Right lung (tissue), 5 donors: ENCODE measurements around the gene RANBP3. TPM values are rescaled to one million over a fixed set of nuclear protein-coding genes. Genes with fewer than 3 reads are reported as not detected.
A peak's percentile ranks its signal among the peaks of the same experiment; 100 is the strongest.
"Not testable (repeated sequence)": the region's sequence is repeated elsewhere in the genome, so short reads cannot be mapped to it uniquely, and the experiment has no call there.

ENCODE experiments used
- DNase-seq, 2 donors: peaks; one replicate each; pipeline ENCODE4 v3.0.0-alpha.2; 2013
- polyA plus RNA-seq, 5 donors: library from polyadenylated mRNA; unstranded; fragments of 120-200 nt; gene quantifications; one replicate each; pipeline versions ENCODE4 v1.2.1 to v1.2.3, GENCODE V29; 2013; ENCODE audit warnings: inconsistent platforms in 1 of 5, low replicate concordance in 1 of 5; ENCODE audit not compliant: insufficient read length in 5 of 5, insufficient read depth in 1 of 5

RANBP3 gene
- polyA plus RNA-seq, 5 donors, result 69.8 to 83.0 (median 72.9) TPM

- DNase-seq, result no peak
Observed at GRCh38 chr19:5889288-5889971, 88.5 kb downstream of the RANBP3 start.

- DNase-seq, result not testable (repeated sequence)
Observed at GRCh38 chr19:5884065-5884811, 93.7 kb downstream of the RANBP3 start.

GRCh38 chr19:5883157-5883873, 94.6 kb downstream of the RANBP3 start:
- not testable (repeated sequence) for DNase-seq

GRCh38 chr19:5882421-5882968, 95.4 kb downstream of the RANBP3 start:
- DNase-seq, result no peak

- no peak for DNase-seq
Observed at GRCh38 chr19:5881543-5882299, 96.2 kb downstream of the RANBP3 start.

GRCh38 chr19:5880604-5881078, 97.3 kb downstream of the RANBP3 start:
- DNase-seq, result peak in 1 of 2 donors; percentile 41

GRCh38 chr19:5880196-5880595, 97.7 kb downstream of the RANBP3 start:
- DNase-seq, result no peak

- DNase-seq, result no peak
Observed at GRCh38 chr19:5877882-5878281, 100.1 kb downstream of the RANBP3 start.

GRCh38 chr19:5877427-5877826, 100.5 kb downstream of the RANBP3 start:
- DNase-seq, result no peak

- DNase-seq, result not testable (repeated sequence)
Observed at GRCh38 chr19:5874496-5874895, 103.4 kb downstream of the RANBP3 start.

GRCh38 chr19:5873617-5874199, 104.2 kb downstream of the RANBP3 start:
- no peak for DNase-seq

GRCh38 chr19:5870986-5871394, 107.0 kb downstream of the RANBP3 start:
- no peak for DNase-seq

GRCh38 chr19:5867201-5868136, 110.5 kb downstream of the RANBP3 start:
- DNase-seq, result no peak

Other genes with a start within 250 kb of the RANBP3 start
- 1 to 10 TPM; 1.1 to 2.9 (median 2.0) TPM for gene PRR22, start 193.4 kb downstream of the RANBP3 start, polyA plus RNA-seq
- gene DUS3L, start 187.0 kb downstream of the RANBP3 start, polyA plus RNA-seq, result 10 to 100 TPM; 22.3 to 33.2 (median 27.3) TPM
- 1 to 10 TPM; 1.1 to 2.0 (median 1.7) TPM for gene NRTN, start 173.1 kb downstream of the RANBP3 start, polyA plus RNA-seq
- under 1 TPM; 0.46 to 0.84 (median 0.71) TPM for gene FUT6, start 138.4 kb downstream of the RANBP3 start, polyA plus RNA-seq
- gene FUT3, start 126.7 kb downstream of the RANBP3 start, polyA plus RNA-seq, result under 1 TPM in 4 of 5 donors, not detected in 1; 0.49 to 0.66 (median 0.61) TPM
- not detected for gene FUT5, start 107.6 kb downstream of the RANBP3 start, polyA plus RNA-seq
- 100 to 1,000 TPM; 103 to 203 (median 116) TPM for gene NDUFA11, start 74.3 kb downstream of the RANBP3 start, polyA plus RNA-seq
- 10 to 100 TPM in 1 of 5 donors, 1 to 10 TPM in 4; 7.3 to 10.7 (median 9.0) TPM for gene VMAC, start 73.3 kb downstream of the RANBP3 start, polyA plus RNA-seq
- 10 to 100 TPM; 13.5 to 56.0 (median 32.9) TPM for gene CAPS, start 63.9 kb downstream of the RANBP3 start, polyA plus RNA-seq
- gene RFX2, start 132.4 kb upstream of the RANBP3 start, polyA plus RNA-seq, result 10 to 100 TPM; 12.2 to 16.8 (median 14.5) TPM
- 1 to 10 TPM; 1.0 to 2.6 (median 2.0) TPM for gene ACSBG2, start 157.5 kb upstream of the RANBP3 start, polyA plus RNA-seq